HG03378 (cell line): Measurements from ENCODE around the gene HACD2.

Experiments
- ATAC-seq: cut with Tn5 transposase; IDR thresholded peaks from one replicate; pipeline ENCODE4 v1.9.1; 2021; ENCODE audit warnings: mild to moderate bottlenecking, moderate library complexity; ENCODE audit not compliant: unreplicated experiment

HACD2 gene, protein sequence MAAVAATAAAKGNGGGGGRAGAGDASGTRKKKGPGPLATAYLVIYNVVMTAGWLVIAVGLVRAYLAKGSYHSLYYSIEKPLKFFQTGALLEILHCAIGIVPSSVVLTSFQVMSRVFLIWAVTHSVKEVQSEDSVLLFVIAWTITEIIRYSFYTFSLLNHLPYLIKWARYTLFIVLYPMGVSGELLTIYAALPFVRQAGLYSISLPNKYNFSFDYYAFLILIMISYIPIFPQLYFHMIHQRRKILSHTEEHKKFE

DNA sequence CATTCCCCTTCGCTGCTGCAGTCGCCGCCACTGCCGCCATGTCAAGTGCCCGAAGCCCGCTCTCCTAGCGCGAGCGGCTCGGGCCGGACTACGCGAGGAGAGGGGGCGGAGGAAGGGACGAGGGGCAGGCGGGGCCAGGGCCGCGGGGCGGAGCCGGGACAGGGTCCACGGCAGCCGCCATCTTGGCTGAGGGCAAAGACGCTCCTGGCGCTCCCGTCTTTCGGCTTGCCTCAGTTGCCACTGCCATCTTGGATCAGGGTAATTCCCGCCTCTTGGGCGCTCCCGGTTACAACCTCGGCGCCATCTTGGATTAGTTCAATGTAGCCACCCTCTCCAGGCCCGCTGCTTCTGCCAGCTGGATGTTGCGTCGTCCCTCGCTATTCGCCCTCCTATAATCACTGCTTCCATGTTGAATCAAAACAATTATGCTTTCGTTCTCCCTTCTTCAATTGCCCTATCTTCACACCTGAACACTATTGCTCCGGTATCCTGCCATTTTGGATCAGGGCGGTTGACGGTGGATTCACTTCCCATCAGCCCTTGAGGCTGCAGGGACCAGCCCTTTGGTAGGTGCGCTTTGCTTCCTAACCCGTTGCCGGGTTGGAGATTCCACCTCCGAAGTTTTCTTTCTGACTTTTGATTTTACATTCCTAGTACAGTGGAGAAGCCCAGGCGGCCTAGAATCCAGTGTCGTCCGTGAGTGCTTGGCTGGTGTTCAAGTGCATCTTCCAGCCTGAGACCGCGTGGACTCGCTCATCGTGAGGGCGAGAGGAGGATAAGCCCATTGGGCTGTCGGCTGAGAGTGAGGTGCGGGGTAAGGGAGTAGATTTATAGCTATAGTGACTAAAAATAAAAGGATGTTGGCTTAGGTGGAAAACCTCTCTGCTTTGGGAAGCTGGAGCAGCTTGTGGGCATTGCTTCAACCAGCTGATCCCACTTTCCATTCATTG is at the start of gene HACD2:
TSS of gene HACD2 (minus strand) at position 66 of the 950 bp plus-strand sequence. CDS start at position 40, 26 bp downstream.
- ATAC-seq = peak; percentile 84

DNA sequence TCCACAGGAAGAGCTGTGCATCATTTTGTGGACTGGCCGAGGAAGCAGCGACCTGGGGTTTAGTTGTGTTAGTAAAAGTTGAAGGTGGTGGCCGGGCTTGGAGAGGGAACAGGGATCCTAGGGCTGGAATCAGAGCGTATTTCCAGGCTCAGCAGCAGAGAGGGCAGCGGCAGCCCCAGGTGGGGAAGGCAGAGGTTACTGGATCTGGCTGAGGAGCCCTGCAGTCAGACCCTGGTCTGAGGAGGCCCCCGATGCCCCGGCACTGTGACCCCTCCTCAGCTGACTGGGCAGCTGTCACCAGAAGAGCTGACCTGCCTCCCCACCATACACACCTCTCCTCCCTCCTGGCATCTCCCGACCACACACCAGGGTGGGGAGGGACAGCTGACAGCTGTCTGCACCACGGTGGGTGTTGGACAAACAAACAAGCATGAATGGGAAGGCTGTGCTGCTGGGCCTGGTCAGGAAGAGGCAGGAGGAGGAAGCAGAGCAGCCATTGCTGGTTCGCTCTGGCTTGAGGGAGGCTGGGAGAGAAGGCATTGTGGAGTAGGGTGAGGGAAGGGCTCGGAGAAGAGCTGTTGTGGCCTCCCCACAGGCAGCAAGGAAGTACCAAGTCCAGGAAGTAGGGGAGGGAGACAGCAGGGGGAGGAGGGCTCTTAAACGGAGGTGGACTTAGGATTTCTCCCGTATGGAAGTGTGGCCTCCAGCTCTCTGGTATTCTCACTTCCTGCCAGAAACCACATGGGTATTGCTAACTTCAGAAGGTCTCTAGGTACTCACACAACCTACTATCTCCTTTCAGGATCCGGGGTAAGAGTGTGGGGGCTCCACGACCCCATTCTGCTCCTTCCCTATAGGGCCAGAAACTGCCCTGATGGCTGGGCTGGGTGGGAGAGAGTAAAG is 49.5 kb upstream of the HACD2 start:
- no peak for ATAC-seq

DNA sequence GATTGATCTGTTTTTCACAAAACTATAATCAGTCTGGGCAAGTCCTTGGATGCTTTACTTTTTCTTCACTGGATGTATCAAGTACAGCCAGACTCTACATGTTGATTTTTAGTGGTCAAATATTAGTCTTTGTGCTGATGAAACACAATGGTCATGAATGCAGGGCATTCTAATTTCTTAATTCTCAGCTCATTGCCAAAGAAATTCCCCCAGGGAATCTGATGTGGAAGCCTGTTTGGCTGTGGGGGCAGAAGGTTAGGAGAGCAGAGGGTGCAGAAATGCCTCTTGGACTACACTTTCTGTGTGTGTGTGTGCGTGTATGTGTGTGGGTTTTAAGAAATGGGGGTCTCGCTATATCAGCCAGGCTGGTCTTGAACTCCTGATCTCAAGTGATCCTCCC is 48.7 kb upstream of the HACD2 start:
- no peak for ATAC-seq

DNA sequence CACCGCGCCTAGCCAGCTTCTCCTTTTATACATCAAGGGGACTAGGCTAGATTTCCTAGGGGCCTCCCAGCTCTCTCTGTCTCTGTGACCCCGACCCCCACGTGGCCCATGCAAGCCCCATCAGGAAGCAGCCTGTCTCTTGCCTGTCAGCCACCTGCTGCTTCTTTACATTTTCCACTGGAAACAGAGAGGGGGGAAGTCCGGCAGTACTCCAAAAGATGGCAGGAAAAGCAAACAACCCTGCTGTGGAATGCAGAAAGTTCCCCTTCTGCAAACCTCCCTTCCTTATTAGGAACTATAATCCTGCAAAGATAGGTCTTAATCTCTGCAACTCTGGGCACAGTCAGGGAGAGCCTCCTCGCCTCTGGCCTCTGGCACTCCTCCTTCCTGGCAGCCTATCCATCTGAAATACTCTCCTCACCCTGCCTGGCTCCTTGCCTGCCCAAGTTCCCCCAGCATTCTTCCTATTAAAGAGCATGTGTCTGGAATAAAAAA is 47.4 kb upstream of the HACD2 start:
- ATAC-seq = no peak

DNA sequence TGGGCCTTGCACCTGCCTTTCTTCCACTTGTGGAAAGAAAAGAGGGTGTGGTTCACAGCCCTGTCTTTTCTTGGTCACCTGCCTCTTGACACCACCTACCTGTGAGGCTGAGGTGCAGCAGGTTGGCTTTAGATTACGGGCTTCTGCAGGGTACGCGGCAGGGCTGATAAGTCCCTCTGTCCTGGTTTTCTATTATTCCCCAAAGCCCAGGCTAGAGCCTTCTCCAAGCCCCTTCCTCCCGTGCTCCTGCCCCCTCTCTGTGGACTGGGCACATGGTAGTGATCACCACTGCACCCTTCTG is 44.8 kb upstream of the HACD2 start:
- ATAC-seq = no peak

DNA sequence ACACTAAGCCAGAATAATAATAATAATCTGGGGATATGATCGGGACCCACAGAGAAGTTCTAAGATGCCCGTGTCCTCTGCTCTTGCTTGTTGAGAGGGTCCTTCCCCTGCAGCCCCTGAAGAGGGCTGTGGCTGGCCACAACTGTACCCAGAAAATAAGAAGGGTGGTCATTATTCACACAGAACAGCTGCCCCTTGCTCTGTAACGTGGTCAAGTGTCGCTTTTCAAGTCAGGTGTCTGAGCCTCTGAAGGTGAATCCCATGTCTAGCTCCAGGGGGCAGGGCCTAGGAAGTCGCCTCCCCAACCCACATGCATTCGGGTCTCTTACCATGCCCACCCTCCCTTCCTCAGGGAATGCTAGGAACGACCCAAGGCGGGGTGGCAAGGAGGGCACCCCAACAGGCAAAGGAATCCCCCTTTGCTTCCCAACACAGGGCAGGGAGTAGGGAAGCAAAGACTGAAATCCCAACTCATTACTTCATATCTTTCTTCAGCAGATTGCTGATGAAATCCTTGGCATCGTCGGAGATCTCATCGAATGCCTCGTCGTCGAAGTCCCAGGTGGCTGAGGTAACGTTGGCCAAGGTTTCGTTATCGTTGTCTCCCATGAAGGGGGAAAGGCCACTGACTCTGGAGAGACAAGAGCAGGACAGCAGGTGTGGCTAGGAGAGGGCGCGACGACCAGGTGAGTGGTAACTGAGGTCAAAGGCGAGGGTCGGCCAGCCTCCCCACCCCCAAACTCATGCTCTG is 44.3 kb upstream of the HACD2 start:
- ATAC-seq = no peak

DNA sequence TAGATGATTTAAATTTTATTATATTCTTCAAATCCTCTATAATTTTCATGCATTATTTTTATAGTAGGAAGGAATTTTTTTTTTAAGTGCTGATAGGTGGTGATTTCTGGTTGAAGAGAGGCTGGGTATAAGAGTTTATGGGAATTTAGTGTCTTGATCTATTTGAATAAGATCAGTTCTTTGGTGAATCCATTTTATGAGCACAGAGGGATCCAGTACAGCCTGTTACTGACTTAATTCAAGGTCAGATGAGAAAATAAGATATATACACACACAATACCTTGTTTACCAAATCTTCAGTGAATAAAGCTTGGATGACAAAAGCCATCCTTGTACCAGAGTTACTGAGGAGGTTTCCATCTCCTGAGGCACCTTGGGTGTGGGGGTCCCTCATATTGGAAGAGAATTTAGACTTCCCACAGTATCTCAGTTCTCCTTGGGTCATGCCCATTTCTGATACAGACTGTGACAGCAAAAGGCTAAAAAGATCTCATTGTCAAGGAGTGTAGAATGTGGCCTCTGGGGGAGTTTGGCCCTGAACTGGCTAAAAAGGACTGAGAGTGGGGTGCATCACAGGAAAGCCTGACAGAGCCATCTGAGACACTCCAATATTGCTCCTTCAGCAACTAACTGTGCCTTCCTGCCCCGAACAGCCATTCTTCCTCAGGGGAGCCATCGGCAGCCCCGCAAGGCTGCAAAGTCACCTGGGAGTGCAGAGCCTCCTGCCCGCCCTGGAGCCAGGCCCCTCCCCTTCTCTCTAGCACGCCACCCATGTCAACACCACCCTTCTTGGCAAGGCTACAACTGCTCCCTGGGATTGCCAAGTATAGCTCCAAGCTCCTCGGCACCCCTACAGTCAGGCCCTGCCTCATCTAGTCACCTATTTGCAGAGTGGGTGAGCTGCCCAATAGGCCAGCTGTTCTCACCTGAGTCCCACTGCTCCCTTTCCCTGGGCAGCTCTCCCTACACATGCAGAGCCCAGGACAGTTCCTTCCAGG is 43.1 kb upstream of the HACD2 start:
- ATAC-seq = no peak

DNA sequence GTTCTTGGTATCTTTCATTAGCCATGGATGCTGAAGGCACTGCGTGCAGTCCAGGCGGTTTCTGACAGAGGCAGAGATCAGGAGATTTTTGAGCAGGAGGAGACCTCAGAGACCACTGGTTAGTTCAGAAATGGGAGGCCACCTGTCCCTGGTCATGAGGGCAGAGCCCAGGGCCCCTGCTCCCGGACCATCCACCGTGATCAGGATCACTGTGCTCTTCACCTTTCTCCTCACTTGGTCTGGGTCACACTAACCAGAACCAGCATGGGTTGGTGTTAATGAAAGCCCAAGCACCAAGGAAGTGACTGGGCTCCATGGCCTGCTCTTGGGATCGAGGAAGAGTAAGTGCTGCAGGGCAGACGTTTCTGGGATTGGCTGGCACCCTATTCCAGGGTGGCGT is 42.0 kb upstream of the HACD2 start:
- ATAC-seq = no peak

DNA sequence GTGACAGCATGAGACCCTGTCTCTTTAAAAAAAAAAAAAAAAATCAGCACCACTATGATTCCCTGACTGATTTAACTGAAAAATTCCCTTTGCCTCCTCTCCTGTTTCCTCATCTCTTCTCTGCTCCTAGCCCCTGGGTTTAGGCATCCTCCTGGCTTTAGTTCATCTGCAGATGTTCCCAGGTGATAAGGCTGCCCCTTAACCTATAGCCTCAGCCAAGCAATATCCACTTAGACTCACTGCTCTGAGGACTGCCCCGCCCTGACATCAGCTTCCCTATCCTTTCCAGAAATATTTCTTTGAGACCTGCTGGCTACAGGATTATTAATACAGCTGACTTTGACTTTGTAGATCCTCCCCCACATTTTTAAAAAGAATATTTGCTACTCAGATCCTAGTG is 39.4 kb upstream of the HACD2 start:
- ATAC-seq = no peak

DNA sequence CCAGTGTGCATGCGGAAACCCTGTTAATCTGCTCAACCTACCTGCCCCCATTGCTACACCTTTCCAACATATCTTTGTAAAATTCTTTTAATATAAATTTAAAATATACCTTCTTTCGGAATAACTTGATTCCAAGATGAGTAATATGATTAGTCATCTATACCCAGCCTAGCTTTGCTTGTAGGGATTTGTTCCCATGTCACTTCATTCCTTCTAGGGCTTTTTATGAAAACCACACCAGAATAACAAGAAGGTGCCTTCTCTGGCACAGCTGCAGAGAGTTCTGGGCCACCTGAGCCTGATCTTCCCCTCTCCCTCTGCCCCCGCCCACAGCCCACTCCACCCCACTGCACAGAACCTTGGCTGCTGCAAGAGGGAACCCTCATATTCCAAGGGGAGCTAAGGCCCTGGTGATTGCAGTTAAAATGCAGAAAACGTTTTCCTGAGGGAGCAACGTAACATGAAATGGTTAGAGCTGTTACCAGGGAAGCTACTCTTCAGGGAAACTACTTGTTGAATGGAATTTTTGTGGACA is 38.6 kb upstream of the HACD2 start:
- ATAC-seq = no peak

DNA sequence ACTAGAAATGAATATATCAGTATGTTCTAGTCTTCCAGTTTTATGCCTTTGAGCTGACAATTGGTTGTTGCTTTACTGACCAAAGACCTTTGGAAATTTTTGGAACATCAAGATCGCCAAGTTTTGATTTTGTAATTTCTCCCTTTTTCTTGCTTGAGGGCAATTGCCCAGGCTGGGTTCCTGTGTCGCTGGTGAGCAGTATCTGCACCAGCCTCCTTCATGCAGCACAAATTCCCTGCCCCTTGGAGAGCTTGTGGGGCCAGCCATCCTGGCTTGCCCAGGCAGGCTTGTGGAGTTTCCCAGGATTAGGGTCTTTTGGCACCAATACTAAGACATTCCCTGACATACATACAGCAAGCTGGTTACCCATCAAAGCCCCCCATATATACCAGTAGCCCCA is 37.9 kb upstream of the HACD2 start:
- no peak for ATAC-seq

DNA sequence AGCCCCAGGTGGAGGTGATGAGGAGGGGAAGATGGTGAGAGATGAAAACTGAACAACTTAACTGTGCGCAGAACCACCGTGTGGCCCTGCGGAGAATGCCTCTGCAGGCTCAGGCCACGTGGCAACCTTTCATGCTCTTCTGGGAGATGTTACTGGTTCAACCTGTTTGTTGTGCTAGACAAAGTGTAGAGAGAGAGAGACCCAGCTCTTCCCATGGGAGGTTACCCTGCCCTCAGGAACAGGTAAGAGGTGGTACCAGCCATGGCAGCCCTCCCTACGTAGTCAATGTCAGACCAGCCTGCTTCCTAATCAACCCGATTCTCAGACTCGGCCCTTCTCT is 37.0 kb upstream of the HACD2 start:
- ATAC-seq = no peak

DNA sequence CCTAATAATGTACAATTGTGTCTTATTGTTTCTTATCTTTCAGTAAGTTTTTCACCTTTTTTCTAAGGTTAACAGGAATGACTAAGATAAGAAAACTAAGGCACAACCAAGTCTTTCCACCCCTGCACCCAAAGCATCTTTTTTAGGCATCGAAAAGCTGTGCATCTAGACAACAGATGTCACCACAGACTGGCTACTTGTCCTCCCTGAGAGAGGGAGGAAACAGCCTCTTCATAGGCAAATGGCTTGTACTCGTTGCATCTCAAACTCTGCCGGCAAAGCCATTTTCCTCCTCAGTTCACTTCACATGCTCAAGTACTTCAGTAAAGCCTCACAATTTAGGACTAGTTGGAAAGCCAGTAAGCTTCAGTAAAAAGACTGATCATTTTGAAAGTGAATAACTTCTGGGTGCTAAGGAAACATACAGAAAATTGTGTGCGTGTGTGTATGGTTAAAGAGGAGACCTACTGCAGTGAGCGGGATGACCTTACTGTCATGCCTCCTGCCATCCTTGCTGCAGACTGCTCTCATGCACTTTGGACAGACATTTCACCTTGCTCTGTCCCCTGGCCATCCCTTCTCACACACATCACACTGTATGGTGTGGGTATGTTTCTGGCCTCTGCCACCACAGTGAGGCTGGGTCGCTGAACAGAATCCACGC is 36.5 kb upstream of the HACD2 start:
- no peak for ATAC-seq

DNA sequence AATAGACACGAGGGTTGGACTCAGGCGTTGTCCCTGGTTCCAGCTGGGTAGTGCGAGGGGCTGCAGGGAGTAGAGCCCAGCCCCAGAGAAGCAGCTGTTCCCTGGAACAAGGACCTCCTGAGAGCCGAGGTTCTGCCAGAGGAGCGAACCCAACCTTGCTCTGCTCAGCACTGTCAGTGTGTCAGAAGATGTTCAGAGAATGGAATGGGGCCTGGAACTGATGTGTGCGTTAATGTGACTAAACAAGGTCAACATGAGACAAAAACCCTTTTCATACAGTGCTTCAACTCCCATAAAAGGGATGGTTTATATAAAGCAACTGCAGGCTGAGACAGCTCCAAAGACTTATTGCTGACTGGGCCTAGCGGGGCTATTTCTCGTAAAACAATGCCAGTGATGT is 35.5 kb upstream of the HACD2 start:
- no peak for ATAC-seq

DNA sequence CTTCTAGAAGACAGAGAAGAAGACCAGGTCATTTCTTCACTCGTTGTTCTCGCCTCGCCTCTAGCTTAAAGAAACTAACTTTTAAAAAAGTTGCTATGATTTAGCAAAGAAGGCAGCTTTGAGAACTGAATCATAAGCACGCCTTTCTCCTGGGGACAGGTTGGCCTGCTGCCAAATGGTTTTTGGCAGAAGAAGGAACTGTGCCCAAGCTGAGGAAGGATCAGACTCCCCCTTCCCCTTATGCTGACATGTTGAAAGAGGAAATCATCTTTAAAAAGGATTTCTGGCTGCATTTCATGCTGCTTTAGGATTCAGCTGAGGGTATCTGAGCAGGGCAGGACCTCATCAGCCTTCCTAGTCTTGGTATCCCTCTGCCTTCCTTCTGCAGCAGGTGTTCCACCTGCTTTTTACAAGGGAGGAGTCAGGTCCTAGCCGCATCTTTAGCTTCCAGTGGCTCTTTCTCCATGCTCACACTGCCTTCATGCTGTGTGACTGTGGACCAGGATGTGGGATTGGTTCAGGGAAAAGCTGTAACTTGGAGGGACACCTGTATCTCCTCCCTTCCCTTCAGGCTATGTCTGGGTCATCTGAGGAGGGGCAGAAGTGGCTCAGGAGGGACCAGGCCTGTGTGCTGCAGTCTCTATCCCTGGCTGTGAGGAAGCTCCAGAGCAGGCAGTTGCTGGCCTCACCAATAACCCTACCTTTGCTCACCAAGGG is 34.1 kb upstream of the HACD2 start:
- ATAC-seq = no peak

DNA sequence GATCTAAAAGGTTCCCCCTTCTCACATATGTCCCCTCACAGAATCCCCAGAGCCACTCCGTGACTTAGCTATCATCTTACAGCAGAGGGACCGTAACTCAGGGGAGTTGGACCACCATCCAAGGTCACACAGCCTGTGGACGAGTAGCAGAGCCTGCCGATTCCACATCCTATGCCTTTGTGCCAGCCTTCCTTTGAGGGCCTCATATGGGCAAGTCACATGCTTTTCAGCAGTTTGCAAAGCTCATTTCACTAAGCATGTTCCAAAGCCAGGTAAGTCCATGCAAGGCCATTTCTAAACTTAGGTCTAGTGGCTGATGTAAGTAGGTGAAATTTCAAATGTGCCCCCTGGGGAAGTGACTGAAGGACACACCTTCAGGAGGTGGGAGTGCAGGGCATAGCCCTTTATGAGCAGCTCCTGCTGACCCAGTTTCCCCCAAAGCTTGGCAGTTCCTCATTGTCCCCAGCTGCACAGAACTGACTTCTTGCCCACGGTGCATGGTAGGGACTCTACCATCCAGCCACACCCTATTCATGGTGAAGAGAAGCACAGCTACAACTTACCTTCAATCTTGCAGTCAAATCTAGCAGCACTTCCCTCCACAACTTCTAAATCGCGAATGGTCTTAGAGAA is 33.3 kb upstream of the HACD2 start:
- ATAC-seq = no peak

DNA sequence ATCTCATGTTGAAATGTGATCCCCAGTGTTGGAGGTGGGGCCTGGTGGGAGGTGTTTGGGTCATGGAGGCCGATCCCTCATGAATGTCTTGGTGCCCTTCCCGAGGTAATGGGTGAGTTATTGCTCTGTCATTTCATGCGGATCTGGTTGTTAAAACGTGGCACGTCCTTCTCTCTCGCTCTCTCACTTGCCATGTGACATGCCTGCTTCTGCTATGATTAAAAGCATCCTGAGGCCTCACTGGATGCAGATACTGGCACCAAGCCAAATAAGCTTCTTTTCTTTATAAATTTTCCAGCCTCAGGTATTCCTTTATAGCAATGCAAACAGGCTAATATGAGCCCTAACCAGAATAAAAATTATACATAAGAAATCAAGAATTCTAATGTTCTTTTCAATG is 31.7 kb upstream of the HACD2 start:
- ATAC-seq = no peak

DNA sequence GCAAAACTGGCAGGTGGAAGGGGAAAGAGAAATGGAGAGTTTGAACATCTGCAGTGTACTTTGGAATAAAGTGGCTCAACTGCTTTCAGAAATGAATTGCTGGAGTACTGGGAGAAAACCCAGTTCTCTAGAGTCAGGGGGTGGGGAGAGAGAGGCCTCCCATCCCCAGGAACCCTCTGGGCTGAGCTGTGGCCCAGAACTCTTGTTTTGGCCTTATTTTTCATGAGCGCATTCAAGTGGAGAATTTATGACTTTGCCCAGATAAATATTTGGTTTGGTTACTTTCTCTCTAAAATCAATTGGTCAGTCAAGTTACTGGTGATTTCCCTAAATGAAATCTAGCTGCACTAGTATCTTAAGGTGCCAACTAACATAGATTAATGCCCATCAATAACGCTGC is 28.7 kb upstream of the HACD2 start:
- no peak for ATAC-seq
